HepG2 (cell line): ENCODE data around the gene RASIP1. TPM values are rescaled to one million over a fixed set of nuclear protein-coding genes. Genes with fewer than 3 reads are reported as not detected.

Experiments
- ATAC-seq: fragments of 200-7000 bp; cut with Tn5 transposase; 3 replicates; pipeline ENCODE4 v1.9.1; 2020; ENCODE audit warnings: mild to moderate bottlenecking, moderate library complexity
- BruUV-seq: library from RNA; stranded (reverse); fragments of 400-500 nt; replicated peaks from 2 replicates; lab custom pipeline; 2021; lab: Mats Ljungman, UMichigan
- CTCF ChIA-PET: fragments of 300-600 bp; formaldehyde crosslinking; extraction: SDS; loops from one replicate; lab custom pipeline; 2021; ENCODE audit warnings: low total read pairs, inconsistent platforms, low intra/inter-chr PET ratio; lab: Yijun Ruan, JAX
- POLR2A ChIA-PET: fragments of 350-600 bp; sonication (Branson Sonifier 250); formaldehyde crosslinking; loops from one replicate; lab custom pipeline; 2020; ENCODE audit warnings: antibody characterized with exemption, inconsistent platforms; lab: Yijun Ruan, JAX
- DNase-seq: peaks from one replicate; pipeline ENCODE4 v3.0.0-alpha.2; 2015; ENCODE audit warnings: low spot score
- FAIRE-seq: peaks from 3 replicates; lab custom pipeline; 2011; peaks lifted over from hg19 to GRCh38; lab: Jason Lieb, UNC
- H2AFZ ChIP-seq: one replicate; pipeline ENCODE4 v1.6.1; 2011; ENCODE audit warnings: low read length, inconsistent platforms
- H3K27ac ChIP-seq: fragments of 300-600 bp; 3 replicates; pipeline ENCODE4 v1.8.0; 2011; ENCODE audit warnings: mixed run types, mild to moderate bottlenecking, mixed read lengths, low read length, inconsistent platforms; ENCODE audit not compliant: insufficient read depth; ENCODE audit errors: extremely low read length
- H3K27me3 ChIP-seq, 2 experiments: fragments of 200-600 bp in 1 of 2; 2 replicates in 1 of 2; 3 replicates in 1 of 2; pipeline versions ENCODE4 v1.6.0 to v1.8.0; 2011; ENCODE audit warnings: low read length in 2 of 2, mild to moderate bottlenecking in 2 of 2, moderate library complexity in 2 of 2, inconsistent platforms in 1 of 2; ENCODE audit not compliant: insufficient read depth in 2 of 2, control insufficient read depth in 1 of 2
- H3K36me3 ChIP-seq, 2 experiments: fragments of 200-600 bp in 1 of 2; replicated peaks in 1 of 2; 2 replicates in 1 of 2; 3 replicates in 1 of 2; pipeline versions ENCODE4 v1.5.1 to v1.8.0; 2011; ENCODE audit warnings: low read length in 2 of 2, inconsistent platforms in 1 of 2; ENCODE audit not compliant: insufficient read depth in 2 of 2, control insufficient read depth in 1 of 2
- H3K4me1 ChIP-seq: 2 replicates; pipeline ENCODE4 v1.5.1; 2012; ENCODE audit warnings: low read length, inconsistent platforms; ENCODE audit not compliant: insufficient read depth
- H3K4me2 ChIP-seq: 2 replicates; pipeline ENCODE4 v1.6.0; 2011; ENCODE audit warnings: low read depth, low read length, inconsistent platforms
- H3K4me3 ChIP-seq, 3 experiments: fragments of 200-600 bp in 1 of 3; sonication (generic), shearing (Covaris generic) in 1 of 3; replicated peaks in 1 of 3; 2 replicates each; pipeline ENCODE4 v1.5.1; 2011 to 2016; ENCODE audit warnings: low read length in 3 of 3, inconsistent platforms in 2 of 3, low read depth in 2 of 3, mild to moderate bottlenecking in 2 of 3, control low read depth in 1 of 3, mixed read lengths in 1 of 3; ENCODE audit not compliant: insufficient read depth in 1 of 3
- H3K79me2 ChIP-seq: one replicate; pipeline ENCODE4 v1.6.1; 2011; ENCODE audit warnings: low read length, inconsistent platforms; ENCODE audit not compliant: insufficient read depth
- H3K9ac ChIP-seq: 2 replicates; pipeline ENCODE4 v1.6.0; 2011; ENCODE audit warnings: mild to moderate bottlenecking, low read depth, low read length, inconsistent platforms; ENCODE audit not compliant: insufficient read depth
- H3K9me3 ChIP-seq: 2 replicates; pipeline ENCODE4 v1.5.1; 2012; ENCODE audit warnings: mild to moderate bottlenecking, low read length
- H4K20me1 ChIP-seq: 2 replicates; pipeline ENCODE4 v1.6.0; 2011; ENCODE audit warnings: inconsistent platforms, mild to moderate bottlenecking, low read length, moderate library complexity; ENCODE audit not compliant: insufficient read depth
- BCL6 ChIP-seq: IDR thresholded peaks from 2 replicates; pipeline ENCODE4 v1.6.1; 2016; ENCODE audit warnings: missing genetic modification reagents, missing compliant biosample characterization
- KDM5B ChIP-seq: sonication (generic); formaldehyde crosslinking; IDR thresholded peaks from 2 replicates; pipeline ENCODE4 v1.4.0; 2020; ENCODE audit warnings: missing genetic modification reagents, mild to moderate bottlenecking, borderline replicate concordance
- POLR2AphosphoS2 ChIP-seq: IDR thresholded peaks from 2 replicates; pipeline ENCODE4 v1.6.1; 2011; ENCODE audit warnings: low read depth, low read length, improper control_type of control experiment
- SMARCC2 ChIP-seq: fragments of 450-650 bp; IDR thresholded peaks from 2 replicates; pipeline ENCODE4 v1.6.1; 2017; ENCODE audit warnings: antibody characterized with exemption, mild to moderate bottlenecking
- ZKSCAN5 ChIP-seq: sonication (generic); formaldehyde crosslinking; IDR thresholded peaks from 2 replicates; pipeline ENCODE4 v1.5.1; 2020; ENCODE audit warnings: mild to moderate bottlenecking, missing genetic modification reagents
- ZNF556 ChIP-seq: sonication (generic); formaldehyde crosslinking; IDR thresholded peaks from 2 replicates; pipeline ENCODE4 v1.4.0; 2020; ENCODE audit warnings: mild to moderate bottlenecking, missing genetic modification reagents, borderline replicate concordance
- ZNF768 ChIP-seq: sonication (generic); formaldehyde crosslinking; IDR thresholded peaks from 2 replicates; pipeline ENCODE4 v1.4.0; 2020; ENCODE audit warnings: missing genetic modification reagents
- ZNF792 ChIP-seq: IDR thresholded peaks from 2 replicates; pipeline ENCODE4 v1.6.1; 2016
- WGBS: methylation state at CpG from one replicate; pipeline ENCODE4 v1.1.6; 2017; ENCODE audit warnings: low lambda C conversion rate; 5-methylcytosine and 5-hydroxymethylcytosine counted together
- in situ Hi-C: cut with HindIII; loops from 2 replicates; pipeline ENCODE4 v1.10.0; 2017; ENCODE audit warnings: low pct_unique_long_range_greater_than_20kb; ENCODE audit not compliant: extremely low pct_ligation_motif_present
- intact Hi-C: fragments of 100-400 bp; cut with micrococcal nuclease; formaldehyde crosslinking; loops from one replicate; pipeline ENCODE4 v1.10.0; 2022; ENCODE audit not compliant: unreplicated experiment
- polyA plus RNA-seq, 8 experiments: library from polyadenylated mRNA; depleted of rRNA in 3 of 8; stranded (reverse) in 7 of 8; unstranded in 1 of 8; fragments of >200 nt; fragmentation: Illumina TruSeq in 4 of 8; extraction: Trizol in 4 of 8; gene quantifications; 2 replicates each; pipeline versions ENCODE4 v1.2.1 to v1.2.3, GENCODE V29; 2011 to 2016; ENCODE audit warnings: low read depth in 4 of 8, missing spikeins in 1 of 8, mixed read lengths in 1 of 8; ENCODE audit not compliant: insufficient read depth in 1 of 8
- total RNA-seq, 5 experiments: library from RNA; depleted of rRNA; stranded (reverse); fragments of >200 nt; fragmentation: Illumina TruSeq; extraction: Trizol; gene quantifications; 2 replicates each; pipeline ENCODE4 v1.2.3, GENCODE V29; 2016; ENCODE audit warnings: low read depth in 1 of 5
- TF ChIP-seq, protein P1 (sequence below): IDR thresholded peaks from 2 replicates; pipeline ENCODE4 v1.4.0; 2020; ENCODE audit warnings: mild to moderate bottlenecking, missing genetic modification reagents
- TF ChIP-seq, protein P2 (sequence below): sonication (generic); formaldehyde crosslinking; IDR thresholded peaks from 2 replicates; pipeline ENCODE4 v1.8.1; 2023; ENCODE audit warnings: mild to moderate bottlenecking, moderate library complexity, missing genetic modification reagents
- TF ChIP-seq, protein P3 (sequence below): sonication (generic); formaldehyde crosslinking; IDR thresholded peaks from 2 replicates; pipeline ENCODE4 v1.8.0; 2022; ENCODE audit warnings: mild to moderate bottlenecking, missing genetic modification reagents, borderline replicate concordance

RASIP1 gene
- total and polyA plus RNA-seq, 2 of the 13 experiments (the other 11 are each of a cell fraction or from before 2014, with no cell fraction given): 0.44 to 0.58 TPM

DNA sequence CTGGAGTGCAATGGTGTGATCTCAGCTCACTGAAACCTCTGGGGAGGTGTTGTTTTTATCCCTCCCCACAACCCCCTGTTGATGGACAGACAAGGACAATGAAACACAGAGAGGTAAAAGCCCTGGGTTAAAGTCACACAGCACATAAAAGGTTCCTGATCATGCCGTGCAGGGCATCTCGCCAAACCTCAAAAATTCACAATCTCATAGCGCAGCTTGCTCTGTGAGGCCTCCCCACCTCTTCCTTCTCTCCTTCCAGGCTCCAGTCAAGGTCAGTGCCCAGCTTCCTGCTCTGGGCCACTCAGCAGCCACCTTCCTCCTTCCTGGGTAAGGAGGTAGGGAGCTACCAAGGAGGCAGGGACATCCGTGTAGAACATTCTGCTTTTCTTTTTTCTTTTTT is 42.4 kb downstream of the RASIP1 start:
- peaks cover 35% of the 10 kb centered on the region for H3K4me1 ChIP-seq
- no peaks in the 10 kb centered on the region for H3K9me3 ChIP-seq
- intact Hi-C loops (no loop called here), in situ Hi-C loops (no loop called here)
- CTCF ChIA-PET: no interaction called here
- H3K9ac ChIP-seq: no peak overlapping the region
- ATAC-seq (no peak), DNase-seq (no peak), FAIRE-seq (no peak)
- no peak for TF ChIP-seq BCL6
- TF ChIP-seq ZNF768: peak; percentile 79
- H3K36me3 ChIP-seq: no peaks in the 10 kb centered on the region
- no peaks in the 10 kb centered on the region for H4K20me1 ChIP-seq
- 51% methylated on average over 4 of the region's 4 CpGs for WGBS
- H3K79me2 ChIP-seq: no peaks in the 10 kb centered on the region
- H3K27ac ChIP-seq: no peak overlapping the region
- no TSS peak for BruUV-seq
- POLR2A ChIA-PET: interaction anchor here (0.6 kb wide), 1 partner anchor 114 kb away, joined by 3 read pairs; no protein-coding TSS in a partner anchor
- peaks cover 0 to 3% of the 10 kb centered on the region in 2 experiments; a peak in 1 of 5 replicates for H3K27me3 ChIP-seq
- no peak overlapping the region for H3K4me3 ChIP-seq
- H2AFZ ChIP-seq: no peak overlapping the region
- no peak overlapping the region for H3K4me2 ChIP-seq

DNA sequence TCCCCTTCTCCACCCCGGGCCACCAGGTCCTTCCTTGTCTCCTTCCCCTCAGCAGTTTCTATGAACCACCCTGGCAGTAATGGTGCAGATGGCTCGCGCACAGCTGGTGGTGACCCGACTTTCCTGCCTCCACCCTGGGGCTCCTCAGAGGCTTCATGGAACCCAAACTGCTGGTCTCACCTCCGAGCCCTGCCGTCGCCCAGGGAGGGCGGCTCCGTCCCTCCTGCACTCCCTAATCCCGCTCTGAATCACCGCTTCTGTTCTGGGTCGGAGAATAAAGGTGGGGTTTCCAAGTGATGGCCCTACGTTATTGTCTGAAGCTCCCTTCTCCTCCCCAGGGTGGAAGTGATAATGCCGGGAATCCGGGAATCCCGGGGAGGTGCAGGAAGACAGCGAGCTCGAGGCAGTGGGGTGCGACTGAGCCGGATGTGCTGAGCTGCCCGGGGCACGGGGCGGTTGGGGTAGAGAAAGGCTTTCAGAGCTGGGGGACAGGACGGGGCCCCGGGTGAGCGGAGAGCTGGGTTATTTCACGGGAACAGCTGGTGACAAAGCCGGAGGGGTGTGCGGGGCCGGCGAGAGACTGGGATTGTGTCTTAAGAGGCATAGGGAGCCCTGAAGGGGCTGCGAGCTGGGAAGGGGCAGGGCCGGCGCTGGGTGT is 43.9 kb downstream of the RASIP1 start:
- no peak; the same call in 2 of the 3 replicates for ATAC-seq
- Histone ChIP-seq H3K27me3 (peaks cover 0 to 3% of the 10 kb centered on the region in 2 experiments; a peak in 1 of 5 replicates), H3K27ac (no peak overlapping the region), H3K4me2 (peak overlapping the region; percentile 32; the same call in 1 of the 2 replicates), H2AFZ (no peak overlapping the region), H3K36me3 (no peaks in the 10 kb centered on the region), H3K9ac (no peak overlapping the region), H3K4me3 (peak overlapping the region in 1 of 3 experiments; percentile 50; a peak in 1 of 6 replicates), H4K20me1 (no peaks in the 10 kb centered on the region), H3K4me1 (peaks cover 35% of the 10 kb centered on the region), H3K9me3 (no peaks in the 10 kb centered on the region), H3K79me2 (no peaks in the 10 kb centered on the region)
- DNase-seq: no peak
- WGBS: 74% methylated on average over 33 of the region's 34 CpGs
- CTCF ChIA-PET: no interaction called here
- in situ Hi-C loops (no loop called here), intact Hi-C loops (no loop called here)
- BruUV-seq: no TSS peak
- POLR2A ChIA-PET: interaction anchor here (1.0 to 2.2 kb wide), 5 partner anchors 15 to 42 kb away, joined by 4 to 9 read pairs (median 5); no protein-coding TSS in a partner anchor
- no peak for FAIRE-seq
- TF ChIP-seq SMARCC2 (no peak), KDM5B (CRISPR knock-in tag) (0 out of 2 replicates have a peak, but pooled peaks have one; percentile 5), POLR2AphosphoS2 (no peak), ZNF556 (CRISPR knock-in tag) (no peak), ZKSCAN5 (CRISPR knock-in tag) (peak; percentile 76; the same call in 1 of the 2 replicates), ZNF792 (CRISPR knock-in tag) (no peak)
- TF ChIP-seq, protein P1, sequence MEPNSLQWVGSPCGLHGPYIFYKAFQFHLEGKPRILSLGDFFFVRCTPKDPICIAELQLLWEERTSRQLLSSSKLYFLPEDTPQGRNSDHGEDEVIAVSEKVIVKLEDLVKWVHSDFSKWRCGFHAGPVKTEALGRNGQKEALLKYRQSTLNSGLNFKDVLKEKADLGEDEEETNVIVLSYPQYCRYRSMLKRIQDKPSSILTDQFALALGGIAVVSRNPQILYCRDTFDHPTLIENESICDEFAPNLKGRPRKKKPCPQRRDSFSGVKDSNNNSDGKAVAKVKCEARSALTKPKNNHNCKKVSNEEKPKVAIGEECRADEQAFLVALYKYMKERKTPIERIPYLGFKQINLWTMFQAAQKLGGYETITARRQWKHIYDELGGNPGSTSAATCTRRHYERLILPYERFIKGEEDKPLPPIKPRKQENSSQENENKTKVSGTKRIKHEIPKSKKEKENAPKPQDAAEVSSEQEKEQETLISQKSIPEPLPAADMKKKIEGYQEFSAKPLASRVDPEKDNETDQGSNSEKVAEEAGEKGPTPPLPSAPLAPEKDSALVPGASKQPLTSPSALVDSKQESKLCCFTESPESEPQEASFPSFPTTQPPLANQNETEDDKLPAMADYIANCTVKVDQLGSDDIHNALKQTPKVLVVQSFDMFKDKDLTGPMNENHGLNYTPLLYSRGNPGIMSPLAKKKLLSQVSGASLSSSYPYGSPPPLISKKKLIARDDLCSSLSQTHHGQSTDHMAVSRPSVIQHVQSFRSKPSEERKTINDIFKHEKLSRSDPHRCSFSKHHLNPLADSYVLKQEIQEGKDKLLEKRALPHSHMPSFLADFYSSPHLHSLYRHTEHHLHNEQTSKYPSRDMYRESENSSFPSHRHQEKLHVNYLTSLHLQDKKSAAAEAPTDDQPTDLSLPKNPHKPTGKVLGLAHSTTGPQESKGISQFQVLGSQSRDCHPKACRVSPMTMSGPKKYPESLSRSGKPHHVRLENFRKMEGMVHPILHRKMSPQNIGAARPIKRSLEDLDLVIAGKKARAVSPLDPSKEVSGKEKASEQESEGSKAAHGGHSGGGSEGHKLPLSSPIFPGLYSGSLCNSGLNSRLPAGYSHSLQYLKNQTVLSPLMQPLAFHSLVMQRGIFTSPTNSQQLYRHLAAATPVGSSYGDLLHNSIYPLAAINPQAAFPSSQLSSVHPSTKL (CRISPR knock-in tag): no peak
- TF ChIP-seq, protein P2, sequence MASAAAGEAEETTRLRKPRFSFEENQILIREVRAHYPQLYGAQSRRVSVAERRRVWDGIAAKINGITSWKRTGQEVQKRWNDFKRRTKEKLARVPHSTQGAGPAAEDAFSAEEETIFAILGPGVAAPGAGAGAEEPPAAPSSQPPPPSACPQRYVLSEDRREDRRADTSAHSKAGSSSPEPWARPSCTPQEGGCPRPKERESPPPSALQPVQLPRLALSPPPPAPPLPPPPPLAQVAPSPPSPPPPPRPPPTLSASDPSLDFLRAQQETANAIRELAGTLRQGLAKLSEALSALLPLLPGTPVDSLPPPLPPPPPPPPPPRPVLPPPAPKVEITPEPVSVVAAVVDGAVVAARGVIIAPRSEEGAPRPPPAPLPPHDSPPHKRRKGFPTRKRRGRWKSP (CRISPR knock-in tag): no peak
- TF ChIP-seq, protein P3, sequence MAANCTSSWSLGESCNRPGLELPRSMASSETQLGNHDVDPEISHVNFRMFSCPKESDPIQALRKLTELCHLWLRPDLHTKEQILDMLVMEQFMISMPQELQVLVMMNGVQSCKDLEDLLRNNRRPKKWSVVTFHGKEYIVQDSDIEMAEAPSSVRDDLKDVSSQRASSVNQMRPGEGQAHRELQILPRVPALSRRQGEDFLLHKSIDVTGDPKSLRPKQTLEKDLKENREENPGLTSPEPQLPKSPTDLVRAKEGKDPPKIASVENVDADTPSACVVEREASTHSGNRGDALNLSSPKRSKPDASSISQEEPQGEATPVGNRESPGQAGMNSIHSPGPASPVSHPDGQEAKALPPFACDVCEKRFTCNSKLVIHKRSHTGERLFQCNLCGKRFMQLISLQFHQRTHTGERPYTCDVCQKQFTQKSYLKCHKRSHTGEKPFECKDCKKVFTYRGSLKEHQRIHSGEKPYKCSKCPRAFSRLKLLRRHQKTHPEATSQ (CRISPR knock-in tag): no peak
